ENCODE results near the gene BEST3.

BEST3 gene

DNA sequence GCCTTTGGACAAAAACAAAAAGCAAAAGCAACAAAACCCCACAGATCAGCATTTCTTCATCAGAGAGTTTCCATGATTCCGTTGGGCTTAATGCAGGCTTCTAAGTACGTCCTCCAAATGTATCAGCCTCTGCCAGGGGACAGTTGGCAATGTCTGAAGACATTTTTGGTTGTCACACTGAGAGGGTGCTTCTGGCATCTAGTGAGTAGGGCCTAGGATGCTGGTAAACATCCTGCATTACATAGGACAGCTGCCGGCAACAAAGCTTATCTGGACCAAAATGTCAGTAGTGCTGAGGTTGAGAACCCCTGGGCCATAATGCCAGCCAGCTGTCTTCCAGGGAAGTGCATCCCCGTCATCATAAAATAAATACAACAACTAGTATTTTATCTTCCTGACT, 79.0 kb downstream of the BEST3 start:
- H3K9me3 ChIP-seq (ENCODE audit: control extremely low read depth in 1 of 5, control insufficient read depth in 4 of 5, insufficient read depth in 2 of 5, low read depth in 1 of 5, low read length in 4 of 5), result no peaks in the 10 kb centered on the region
- POLR2A ChIA-PET, result no interaction called here
- H3K27ac ChIP-seq (ENCODE audit: insufficient read depth in 1 of 2, low read depth in 1 of 2, low read length in 2 of 2, poor library complexity in 1 of 2, severe bottlenecking in 2 of 2), result no peak overlapping the region
- H3K4me1 ChIP-seq (ENCODE audit: control extremely low read depth in 1 of 4, control insufficient read depth in 4 of 4, insufficient read depth in 4 of 4, low read length in 3 of 4), result no peaks in the 10 kb centered on the region
- H3K4me3 ChIP-seq (ENCODE audit: control insufficient read depth in 1 of 7, extremely low read depth in 1 of 7, insufficient read depth in 4 of 7, low read depth in 2 of 7, low read length in 6 of 7), result no peak overlapping the region
- H3K36me3 ChIP-seq (ENCODE audit: control insufficient read depth in 4 of 4, insufficient read depth in 4 of 4, low read length in 3 of 4), result no peaks in the 10 kb centered on the region
- DNase-seq, result no peak
- WGBS (ENCODE audit: insufficient coverage), result 100% methylated on average over 2 of the region's 4 CpGs
- CTCF ChIA-PET, result interaction anchor here (5.9 kb wide), 1 partner anchor 19 kb away, joined by 30 read pairs; no protein-coding TSS in a partner anchor
- no peaks in the 10 kb centered on the region for H3K27me3 ChIP-seq (replicated peaks in 2 of 5; ENCODE audit: control insufficient read depth in 4 of 5, insufficient read depth in 5 of 5, low read length in 4 of 5)

DNA sequence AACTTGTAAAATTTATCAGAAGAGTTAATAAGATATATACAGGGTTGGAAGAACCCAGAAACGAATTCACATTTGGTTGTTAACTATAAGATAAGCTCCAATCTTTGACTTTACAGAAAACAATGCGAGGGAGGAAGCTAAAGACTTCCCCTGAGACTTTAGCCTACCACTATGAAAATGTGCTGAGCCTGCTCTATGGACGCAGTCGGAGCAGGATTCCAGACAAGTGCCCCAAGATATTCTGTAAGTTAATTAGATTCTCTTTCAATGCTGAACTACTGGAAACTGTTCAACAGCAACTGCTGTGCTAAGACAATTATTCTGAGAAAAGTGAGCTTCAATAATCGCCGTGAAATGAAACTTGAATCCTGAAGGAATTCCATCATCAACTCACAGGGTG, 80.1 kb downstream of the BEST3 start:
- Histone ChIP-seq H3K9me3 (ENCODE audit: control extremely low read depth in 1 of 5, control insufficient read depth in 4 of 5, insufficient read depth in 2 of 5, low read depth in 1 of 5, low read length in 4 of 5) (no peaks in the 10 kb centered on the region), H3K27ac (ENCODE audit: insufficient read depth in 1 of 2, low read depth in 1 of 2, low read length in 2 of 2, poor library complexity in 1 of 2, severe bottlenecking in 2 of 2) (no peak overlapping the region), H3K4me3 (ENCODE audit: control insufficient read depth in 1 of 7, extremely low read depth in 1 of 7, insufficient read depth in 4 of 7, low read depth in 2 of 7, low read length in 6 of 7) (no peak overlapping the region), H3K27me3 (replicated peaks in 2 of 5; ENCODE audit: control insufficient read depth in 4 of 5, insufficient read depth in 5 of 5, low read length in 4 of 5) (no peaks in the 10 kb centered on the region), H3K36me3 (ENCODE audit: control insufficient read depth in 4 of 4, insufficient read depth in 4 of 4, low read length in 3 of 4) (no peaks in the 10 kb centered on the region), H3K4me1 (ENCODE audit: control extremely low read depth in 1 of 4, control insufficient read depth in 4 of 4, insufficient read depth in 4 of 4, low read length in 3 of 4) (no peaks in the 10 kb centered on the region)
- CTCF ChIA-PET, result interaction anchor here (1.1 to 5.9 kb wide), 2 partner anchors 20 to 230 kb away, joined by 4 to 30 read pairs; no protein-coding TSS in a partner anchor
- DNase-seq, result no peak
- POLR2A ChIA-PET, result no interaction called here
- 64% methylated on average over 3 of the region's 6 CpGs for WGBS (ENCODE audit: insufficient coverage)

- no peak overlapping the region for H3K4me3 ChIP-seq (ENCODE audit: control insufficient read depth in 1 of 7, extremely low read depth in 1 of 7, insufficient read depth in 4 of 7, low read depth in 2 of 7, low read length in 6 of 7)
- CTCF ChIA-PET, result no interaction called here
- no peak for DNase-seq
- 94% methylated on average over 11 of the region's 14 CpGs for WGBS (ENCODE audit: insufficient coverage)
- H3K36me3 ChIP-seq (ENCODE audit: control insufficient read depth in 4 of 4, insufficient read depth in 4 of 4, low read length in 3 of 4), result no peaks in the 10 kb centered on the region
- H3K4me1 ChIP-seq (ENCODE audit: control extremely low read depth in 1 of 4, control insufficient read depth in 4 of 4, insufficient read depth in 4 of 4, low read length in 3 of 4), result no peaks in the 10 kb centered on the region
- no peaks in the 10 kb centered on the region for H3K27me3 ChIP-seq (replicated peaks in 2 of 5; ENCODE audit: control insufficient read depth in 4 of 5, insufficient read depth in 5 of 5, low read length in 4 of 5)
- no peak overlapping the region for H3K27ac ChIP-seq (ENCODE audit: insufficient read depth in 1 of 2, low read depth in 1 of 2, low read length in 2 of 2, poor library complexity in 1 of 2, severe bottlenecking in 2 of 2)
- H3K9me3 ChIP-seq (ENCODE audit: control extremely low read depth in 1 of 5, control insufficient read depth in 4 of 5, insufficient read depth in 2 of 5, low read depth in 1 of 5, low read length in 4 of 5), result no peaks in the 10 kb centered on the region
- POLR2A ChIA-PET, result no interaction called here
Measured at GRCh38 chr12:69616025-69616424, 83.1 kb downstream of the BEST3 start.

DNA sequence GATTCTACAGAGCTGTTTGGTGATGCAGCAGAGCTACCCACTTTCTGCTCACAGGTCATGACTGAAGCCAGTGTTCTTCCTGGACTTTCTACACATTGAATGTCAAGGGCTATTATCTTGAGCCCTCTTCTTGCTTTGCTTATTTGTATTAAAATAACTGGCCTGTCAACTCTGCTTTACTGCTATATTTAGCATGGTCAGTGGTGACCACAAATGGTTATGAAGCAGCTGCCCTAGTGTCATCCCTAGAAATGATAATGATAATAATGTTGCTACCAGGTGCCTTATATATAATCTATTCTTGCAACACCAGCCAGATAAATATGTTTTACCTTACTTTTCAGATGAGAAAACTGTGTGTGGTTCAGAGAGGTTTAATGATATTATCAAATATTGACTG, 85.8 kb downstream of the BEST3 start:
- POLR2A ChIA-PET, result no interaction called here
- DNase-seq, result no peak
- CTCF ChIA-PET, result no interaction called here

GRCh38 chr12:69610729-69611128, 88.4 kb downstream of the BEST3 start, which contains the start of gene LRRC10:
TSS of gene LRRC10 (minus strand) at chr12:69610907. CDS start at chr12:69610838, 69 bp downstream.
- H3K36me3 ChIP-seq (ENCODE audit: control insufficient read depth in 4 of 4, insufficient read depth in 4 of 4, low read length in 3 of 4), result no peaks in the 10 kb centered on the region
- H3K27ac ChIP-seq (ENCODE audit: insufficient read depth in 1 of 2, low read depth in 1 of 2, low read length in 2 of 2, poor library complexity in 1 of 2, severe bottlenecking in 2 of 2), result no peak within 1 kb of the TSS
- peaks cover 0 to 12% (median 1%) of the 10 kb centered on the region in 4 experiments for H3K4me1 ChIP-seq (ENCODE audit: control extremely low read depth in 1 of 4, control insufficient read depth in 4 of 4, insufficient read depth in 4 of 4, low read length in 3 of 4)
- 100% methylated on average over 10 of the region's 11 CpGs for WGBS (ENCODE audit: insufficient coverage)
- no peaks in the 10 kb centered on the region for H3K9me3 ChIP-seq (ENCODE audit: control extremely low read depth in 1 of 5, control insufficient read depth in 4 of 5, insufficient read depth in 2 of 5, low read depth in 1 of 5, low read length in 4 of 5)
- no peak for DNase-seq
- H3K27me3 ChIP-seq (replicated peaks in 2 of 5; ENCODE audit: control insufficient read depth in 4 of 5, insufficient read depth in 5 of 5, low read length in 4 of 5), result no peaks in the 10 kb centered on the region
- ChIA-PET POLR2A (no interaction called here), CTCF (interaction anchor here (0.8 to 2.0 kb wide), 2 partner anchors 18 to 223 kb away, joined by 3 to 5 read pairs; no protein-coding TSS in a partner anchor)
- H3K4me3 ChIP-seq (ENCODE audit: control insufficient read depth in 1 of 7, extremely low read depth in 1 of 7, insufficient read depth in 4 of 7, low read depth in 2 of 7, low read length in 6 of 7), result no peak within 1 kb of the TSS

More for the DNA sequence above, 85.8 kb downstream of the BEST3 start:
- Histone ChIP-seq H3K4me1 (ENCODE audit: control extremely low read depth in 1 of 4, control insufficient read depth in 4 of 4, insufficient read depth in 4 of 4, low read length in 3 of 4) (peaks cover 0 to 6% (median 0%) of the 10 kb centered on the region in 4 experiments), H3K27me3 (replicated peaks in 2 of 5; ENCODE audit: control insufficient read depth in 4 of 5, insufficient read depth in 5 of 5, low read length in 4 of 5) (no peaks in the 10 kb centered on the region), H3K27ac (ENCODE audit: insufficient read depth in 1 of 2, low read depth in 1 of 2, low read length in 2 of 2, poor library complexity in 1 of 2, severe bottlenecking in 2 of 2) (no peak overlapping the region), H3K9me3 (ENCODE audit: control extremely low read depth in 1 of 5, control insufficient read depth in 4 of 5, insufficient read depth in 2 of 5, low read depth in 1 of 5, low read length in 4 of 5) (no peaks in the 10 kb centered on the region), H3K4me3 (ENCODE audit: control insufficient read depth in 1 of 7, extremely low read depth in 1 of 7, insufficient read depth in 4 of 7, low read depth in 2 of 7, low read length in 6 of 7) (no peak overlapping the region), H3K36me3 (ENCODE audit: control insufficient read depth in 4 of 4, insufficient read depth in 4 of 4, low read length in 3 of 4) (no peaks in the 10 kb centered on the region)

- H3K4me1 ChIP-seq (ENCODE audit: control extremely low read depth in 1 of 4, control insufficient read depth in 4 of 4, insufficient read depth in 4 of 4, low read length in 3 of 4), result peaks cover 0 to 12% (median 1%) of the 10 kb centered on the region in 4 experiments
- DNase-seq, result no peak
- no peak overlapping the region for H3K4me3 ChIP-seq (ENCODE audit: control insufficient read depth in 1 of 7, extremely low read depth in 1 of 7, insufficient read depth in 4 of 7, low read depth in 2 of 7, low read length in 6 of 7)
- CTCF ChIA-PET, result interaction anchor here (0.8 to 2.0 kb wide), 2 partner anchors 19 to 223 kb away, joined by 3 to 5 read pairs; no protein-coding TSS in a partner anchor
- H3K27me3 ChIP-seq (replicated peaks in 2 of 5; ENCODE audit: control insufficient read depth in 4 of 5, insufficient read depth in 5 of 5, low read length in 4 of 5), result no peaks in the 10 kb centered on the region
- no peaks in the 10 kb centered on the region for H3K9me3 ChIP-seq (ENCODE audit: control extremely low read depth in 1 of 5, control insufficient read depth in 4 of 5, insufficient read depth in 2 of 5, low read depth in 1 of 5, low read length in 4 of 5)
- 96% methylated on average over 15 of the region's 15 CpGs for WGBS (ENCODE audit: insufficient coverage)
- no peaks in the 10 kb centered on the region for H3K36me3 ChIP-seq (ENCODE audit: control insufficient read depth in 4 of 4, insufficient read depth in 4 of 4, low read length in 3 of 4)
- H3K27ac ChIP-seq (ENCODE audit: insufficient read depth in 1 of 2, low read depth in 1 of 2, low read length in 2 of 2, poor library complexity in 1 of 2, severe bottlenecking in 2 of 2), result no peak overlapping the region
- POLR2A ChIA-PET, result no interaction called here
Measured at GRCh38 chr12:69610126-69610525, 89.0 kb downstream of the BEST3 start.

GRCh38 chr12:69608114-69608513, 91.0 kb downstream of the BEST3 start:
- peak in 1 of 3 donors; percentile 28 for DNase-seq
- H3K9me3 ChIP-seq (ENCODE audit: control extremely low read depth in 1 of 5, control insufficient read depth in 4 of 5, insufficient read depth in 2 of 5, low read depth in 1 of 5, low read length in 4 of 5), result peaks cover 0 to 3% (median 0%) of the 10 kb centered on the region in 5 experiments
- no peak overlapping the region for H3K4me3 ChIP-seq (ENCODE audit: control insufficient read depth in 1 of 7, extremely low read depth in 1 of 7, insufficient read depth in 4 of 7, low read depth in 2 of 7, low read length in 6 of 7)
- peaks cover 0 to 5% (median 4%) of the 10 kb centered on the region in 4 experiments for H3K36me3 ChIP-seq (ENCODE audit: control insufficient read depth in 4 of 4, insufficient read depth in 4 of 4, low read length in 3 of 4)
- CTCF ChIA-PET, result no interaction called here
- no peak overlapping the region for H3K27ac ChIP-seq (ENCODE audit: insufficient read depth in 1 of 2, low read depth in 1 of 2, low read length in 2 of 2, poor library complexity in 1 of 2, severe bottlenecking in 2 of 2)
- H3K4me1 ChIP-seq (ENCODE audit: control extremely low read depth in 1 of 4, control insufficient read depth in 4 of 4, insufficient read depth in 4 of 4, low read length in 3 of 4), result peaks cover 0 to 12% (median 1%) of the 10 kb centered on the region in 4 experiments
- no CpG with 5 or more reads among the region's 2 CpGs for WGBS (ENCODE audit: insufficient coverage)
- H3K27me3 ChIP-seq (replicated peaks in 2 of 5; ENCODE audit: control insufficient read depth in 4 of 5, insufficient read depth in 5 of 5, low read length in 4 of 5), result no peaks in the 10 kb centered on the region
- POLR2A ChIA-PET, result interaction anchor here (0.9 kb wide), 1 partner anchor 16 kb away, joined by 3 read pairs; no protein-coding TSS in a partner anchor

Measured in common myeloid progenitor, CD34-positive (primary cell).